Erythroblast (primary cell): ENCODE data around the gene AGAP1.

Source experiments
- GATA1 ChIP-seq: IDR thresholded peaks from 2 replicates; pipeline ENCODE4 v1.6.1; 2011; ENCODE audit warnings: low read depth, mild to moderate bottlenecking, control low read depth, low read length, moderate library complexity
- POLR2A ChIP-seq: IDR thresholded peaks from 2 replicates; pipeline ENCODE4 v1.6.1; 2011; ENCODE audit warnings: mild to moderate bottlenecking, low read length

GRCh38 chr2:236057375-236057774, 563.5 kb downstream of the AGAP1 start:
- TF ChIP-seq POLR2A (no peak), GATA1 (no peak)
